ENCODE results near the gene CPB2.
A peak's percentile ranks its signal among the peaks of the same experiment; 100 is the strongest.

CPB2 gene

DNA sequence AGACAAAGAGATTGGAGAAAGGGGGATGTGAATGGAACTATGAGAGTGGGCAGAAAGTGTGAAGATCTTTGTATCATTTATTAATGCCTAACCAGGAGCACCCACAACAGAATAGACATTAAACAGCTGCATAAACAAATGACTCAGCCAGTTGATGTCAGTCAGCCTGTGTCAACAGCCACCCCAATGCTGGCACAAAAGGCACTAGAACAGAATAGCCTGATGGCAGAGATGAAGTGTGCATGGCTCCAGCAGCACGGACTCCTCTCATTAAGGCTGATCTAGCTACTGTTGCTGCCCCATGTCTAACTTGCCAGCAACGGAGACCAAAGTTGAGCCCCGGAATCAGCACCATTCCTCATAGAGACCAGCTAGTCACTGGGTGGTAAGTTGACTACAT, 7.8 kb downstream of the CPB2 start:
- no peak for DNase-seq

GRCh38 chr13:46094478-46094877, 10.4 kb downstream of the CPB2 start:
- no peak for DNase-seq

DNA sequence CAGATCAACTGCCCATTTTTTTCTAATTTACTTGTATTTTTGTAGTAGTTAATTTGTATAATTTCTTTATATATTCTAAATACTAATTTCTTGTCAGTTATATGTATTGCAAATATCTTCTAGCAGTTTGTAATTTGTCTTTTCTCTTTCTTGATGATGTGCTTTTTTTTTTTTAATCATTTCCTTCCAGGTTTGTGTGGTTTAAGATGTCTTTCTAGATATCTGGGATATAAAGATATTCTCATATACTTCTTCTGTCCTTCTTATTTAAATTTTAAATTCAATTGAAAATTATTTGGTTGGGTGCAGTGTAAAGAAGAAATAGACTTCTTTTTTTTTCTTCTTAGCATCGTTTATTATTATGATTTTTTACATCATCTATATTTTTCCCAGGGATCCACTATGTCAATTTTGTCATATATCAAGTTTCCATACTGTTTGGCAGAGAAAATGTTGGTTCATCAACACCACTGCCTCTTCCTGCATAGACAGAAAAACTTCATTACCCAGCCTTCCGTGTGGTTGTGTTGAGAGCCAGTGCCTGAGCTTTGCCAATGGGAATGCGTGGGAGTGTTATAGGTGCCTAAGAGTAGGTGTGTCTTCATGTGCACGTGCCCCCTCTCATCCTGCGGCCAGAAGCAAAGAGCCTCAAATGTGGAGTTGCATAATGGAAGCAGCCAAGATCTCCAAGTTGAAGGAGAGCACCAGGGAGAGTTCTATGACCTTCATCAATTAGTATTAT, 15.8 kb downstream of the CPB2 start:
- DNase-seq, result no peak

DNA sequence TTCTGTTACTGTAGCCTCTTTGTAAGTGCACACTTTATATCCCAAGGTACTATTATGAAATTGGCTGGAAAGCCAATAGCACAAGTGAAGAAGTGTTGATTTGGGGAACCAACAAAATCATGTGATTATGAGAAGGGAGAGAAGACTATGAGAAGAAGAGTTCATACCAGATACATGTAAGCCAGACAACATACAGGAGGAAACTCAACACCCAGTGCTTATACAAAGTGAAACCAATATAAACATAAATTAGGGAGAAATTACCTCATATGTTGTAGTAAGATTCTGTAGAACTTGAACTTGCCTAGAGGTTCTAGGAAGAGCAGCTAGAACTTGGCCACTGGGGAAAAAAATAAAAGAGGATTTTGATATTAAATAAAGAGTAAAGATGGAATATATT, 17.4 kb downstream of the CPB2 start:
- DNase-seq, result no peak

- DNase-seq, result no peak
Measured at GRCh38 chr13:46086985-46087384, 17.8 kb downstream of the CPB2 start.

DNA sequence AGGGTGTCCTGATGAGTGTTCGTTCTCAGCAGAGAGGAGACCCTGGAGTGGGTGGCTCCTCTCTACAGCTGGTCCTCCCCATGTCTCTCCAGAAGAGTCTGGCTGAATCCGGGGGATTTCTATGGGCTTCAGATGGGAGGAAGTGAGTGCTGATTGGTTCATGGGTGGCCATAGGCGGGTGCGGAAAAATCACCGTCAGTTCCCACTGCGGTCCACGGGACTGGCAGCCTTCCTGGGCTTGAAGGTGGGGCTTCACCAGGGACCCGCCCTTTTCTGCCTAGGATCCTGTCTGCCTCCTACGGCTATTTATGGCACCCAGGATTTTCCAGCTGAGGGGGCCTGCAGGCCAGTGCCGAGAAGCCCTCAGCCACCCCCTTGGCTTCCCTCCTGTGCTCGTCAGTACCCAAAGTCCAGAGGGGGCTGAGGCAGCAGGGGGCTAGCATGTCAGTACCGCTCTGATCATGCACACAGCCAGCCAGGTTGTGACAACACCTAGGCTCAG, 18.4 kb downstream of the CPB2 start:
- no peak for DNase-seq

DNA sequence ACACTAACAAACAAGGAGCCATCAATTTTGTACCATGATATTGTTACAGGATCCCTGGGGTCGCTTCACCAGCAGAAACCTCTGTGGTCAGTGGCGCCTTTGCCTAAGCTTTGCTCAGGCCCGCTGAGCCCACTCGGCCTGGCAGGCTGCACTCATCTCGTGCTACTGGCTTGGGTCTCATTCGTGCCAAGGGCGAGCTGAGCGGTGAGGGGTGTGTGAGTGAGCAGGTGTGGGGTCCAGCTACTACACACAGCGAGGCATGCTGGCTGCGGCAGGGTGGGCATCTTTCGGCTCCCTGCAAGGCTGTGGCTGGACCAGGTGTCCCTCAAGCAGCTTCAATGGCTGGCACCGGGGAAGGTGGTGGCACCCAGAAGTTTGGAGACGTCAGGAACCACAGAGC, 19.1 kb downstream of the CPB2 start:
- no peak for DNase-seq

DNA sequence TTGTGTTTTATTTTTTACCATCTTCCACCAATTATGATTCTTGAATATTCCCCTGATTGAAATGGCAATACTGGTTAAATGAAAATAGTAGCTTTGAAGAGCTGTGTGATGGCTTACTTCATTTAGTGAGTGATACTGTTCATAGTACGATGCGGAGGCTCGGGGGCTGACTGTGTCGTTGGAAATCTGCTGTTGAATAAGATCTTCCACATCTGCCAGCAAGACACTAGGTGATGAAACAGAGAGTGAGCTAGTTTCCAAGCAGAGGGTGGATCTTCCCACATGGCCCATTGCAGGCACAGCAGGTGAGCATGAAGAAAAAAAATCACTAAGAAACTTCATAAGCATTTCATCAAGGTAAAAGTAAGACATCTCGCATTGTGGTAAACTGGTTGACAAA, 22.5 kb downstream of the CPB2 start:
- DNase-seq, result no peak

GRCh38 chr13:46079770-46080169, 25.1 kb downstream of the CPB2 start:
- no peak for DNase-seq

DNA sequence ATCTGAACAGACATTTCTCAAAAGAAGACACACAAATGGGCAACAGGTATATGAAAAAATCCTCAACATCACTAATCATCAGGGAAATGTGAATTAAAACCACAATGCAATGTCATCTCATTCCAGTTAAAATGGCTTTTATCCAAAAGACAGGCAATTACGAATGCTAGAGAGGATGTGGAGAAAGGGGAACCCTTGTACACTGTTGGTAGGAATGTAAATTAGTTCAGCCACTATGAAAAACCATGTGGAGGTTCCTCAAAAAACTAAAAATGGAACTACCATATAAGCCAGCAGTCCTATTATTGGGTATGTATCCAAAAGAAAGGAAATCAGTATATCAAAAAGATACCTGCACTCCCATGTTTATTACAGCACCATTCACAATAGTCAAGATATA, 27.6 kb downstream of the CPB2 start:
- DNase-seq, result no peak

GRCh38 chr13:46076827-46077226, 28.0 kb downstream of the CPB2 start:
- DNase-seq, result no peak

DNA sequence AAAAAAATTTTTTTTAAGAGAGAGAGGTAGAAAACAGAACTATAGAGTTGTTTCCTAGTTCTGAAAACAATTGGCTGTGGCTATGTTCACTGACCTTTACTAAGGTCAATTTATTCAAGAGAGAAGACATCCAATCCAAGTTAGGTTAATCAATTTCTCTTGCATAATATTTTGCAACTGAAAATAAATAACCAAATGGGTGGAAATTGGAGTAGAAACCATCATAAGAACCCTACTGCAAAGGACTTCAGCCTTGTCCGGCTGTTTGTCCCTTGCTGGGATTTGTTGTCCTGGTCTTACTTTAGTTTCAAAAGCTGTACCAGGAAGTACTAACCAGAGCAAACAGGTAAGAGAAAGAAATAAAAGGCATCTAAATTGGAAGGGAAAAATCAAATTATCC, 29.0 kb downstream of the CPB2 start:
- no peak for DNase-seq

DNA sequence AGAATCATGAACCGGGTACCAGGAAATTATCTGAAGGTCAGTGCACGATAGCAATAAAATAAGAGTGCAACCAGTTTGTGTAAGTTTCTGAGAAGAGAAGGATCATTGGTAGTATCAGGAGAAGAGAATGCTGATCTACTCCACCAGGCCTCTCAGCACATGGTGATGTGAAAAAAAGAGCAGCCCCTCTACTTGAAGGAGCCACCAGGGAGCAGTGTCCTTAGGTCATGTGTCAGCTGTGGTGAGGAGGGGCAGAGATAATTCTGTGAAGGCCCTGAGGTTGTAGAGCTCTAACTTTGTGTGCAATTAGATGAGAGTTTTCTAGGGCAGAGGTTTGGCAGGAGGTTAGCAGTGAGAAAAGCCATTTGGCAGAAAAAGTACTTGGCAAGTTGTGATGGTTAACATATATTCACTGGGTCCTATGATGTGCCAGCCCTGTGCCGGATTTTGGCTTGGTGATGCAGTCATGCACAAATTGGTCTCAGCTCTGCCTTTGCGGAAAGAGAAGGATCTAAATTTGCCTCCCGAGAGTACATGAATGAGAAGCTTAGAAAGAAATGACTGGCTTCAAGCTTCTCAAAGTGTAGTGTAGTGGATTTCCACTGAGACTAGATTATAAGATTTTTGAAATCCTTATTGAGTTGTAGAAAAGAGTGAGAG, 33.1 kb downstream of the CPB2 start:
- no peak for DNase-seq

DNA sequence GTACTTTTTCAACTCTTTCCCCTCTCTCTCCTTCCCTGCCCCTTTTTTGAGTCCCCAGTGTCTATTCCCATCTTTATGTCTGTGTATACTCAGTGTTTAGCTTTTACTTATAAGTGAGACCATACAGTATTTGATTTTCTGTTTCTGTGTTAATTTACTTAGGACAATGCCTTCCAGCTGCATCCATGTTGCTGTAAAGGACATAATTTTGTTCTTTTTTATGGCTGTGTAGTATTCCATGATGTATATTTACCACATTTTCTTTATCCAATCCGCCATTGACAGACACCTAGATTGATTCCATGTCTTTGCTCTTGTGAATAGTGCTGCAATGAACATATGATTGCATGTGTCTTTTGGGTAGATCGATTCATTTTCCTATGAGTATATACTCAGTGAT, 41.5 kb downstream of the CPB2 start:
- no peak for DNase-seq

DNA sequence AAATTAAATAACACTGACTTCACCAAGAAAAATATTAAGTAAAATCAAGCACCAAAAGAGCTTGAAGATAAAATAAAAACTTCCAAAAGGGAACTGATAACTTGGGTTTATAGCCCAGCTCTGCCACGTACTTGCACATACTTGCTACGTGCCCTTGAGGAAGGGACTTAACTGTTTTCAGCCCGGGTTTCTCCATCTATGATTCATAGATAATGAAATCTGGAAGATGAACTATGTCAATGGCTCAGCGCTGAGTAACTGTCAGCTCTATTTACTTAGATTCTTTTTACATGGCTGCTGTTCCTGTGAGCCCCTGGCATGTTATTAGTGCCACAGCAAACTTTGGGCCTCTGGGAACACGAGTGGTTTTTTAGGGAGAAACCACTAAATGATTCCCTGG, 42.6 kb downstream of the CPB2 start:
- DNase-seq, result no peak

DNA sequence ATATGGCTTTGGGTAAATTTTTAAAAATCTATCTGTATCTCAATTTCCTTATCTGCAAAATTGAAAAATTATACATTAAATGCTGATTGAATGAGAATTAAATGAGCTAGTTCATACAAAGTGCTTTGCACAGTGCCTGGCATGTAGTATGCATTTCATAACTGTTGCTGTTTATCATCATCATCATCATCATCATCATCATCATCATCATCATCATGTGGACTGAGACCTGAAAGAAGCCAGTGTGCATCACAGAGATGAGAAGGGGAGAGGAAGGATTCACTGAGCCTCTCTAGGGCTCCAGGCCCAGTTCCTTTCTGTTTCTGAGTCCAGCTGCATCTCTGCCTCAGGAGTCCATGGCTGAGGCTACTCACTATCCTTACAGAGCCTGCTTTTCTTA, 45.4 kb downstream of the CPB2 start:
- no peak for DNase-seq

GRCh38 chr13:46058268-46058667, 46.6 kb downstream of the CPB2 start:
- no peak for DNase-seq

GRCh38 chr13:46057256-46058015, 47.4 kb downstream of the CPB2 start:
- no peak for DNase-seq

DNA sequence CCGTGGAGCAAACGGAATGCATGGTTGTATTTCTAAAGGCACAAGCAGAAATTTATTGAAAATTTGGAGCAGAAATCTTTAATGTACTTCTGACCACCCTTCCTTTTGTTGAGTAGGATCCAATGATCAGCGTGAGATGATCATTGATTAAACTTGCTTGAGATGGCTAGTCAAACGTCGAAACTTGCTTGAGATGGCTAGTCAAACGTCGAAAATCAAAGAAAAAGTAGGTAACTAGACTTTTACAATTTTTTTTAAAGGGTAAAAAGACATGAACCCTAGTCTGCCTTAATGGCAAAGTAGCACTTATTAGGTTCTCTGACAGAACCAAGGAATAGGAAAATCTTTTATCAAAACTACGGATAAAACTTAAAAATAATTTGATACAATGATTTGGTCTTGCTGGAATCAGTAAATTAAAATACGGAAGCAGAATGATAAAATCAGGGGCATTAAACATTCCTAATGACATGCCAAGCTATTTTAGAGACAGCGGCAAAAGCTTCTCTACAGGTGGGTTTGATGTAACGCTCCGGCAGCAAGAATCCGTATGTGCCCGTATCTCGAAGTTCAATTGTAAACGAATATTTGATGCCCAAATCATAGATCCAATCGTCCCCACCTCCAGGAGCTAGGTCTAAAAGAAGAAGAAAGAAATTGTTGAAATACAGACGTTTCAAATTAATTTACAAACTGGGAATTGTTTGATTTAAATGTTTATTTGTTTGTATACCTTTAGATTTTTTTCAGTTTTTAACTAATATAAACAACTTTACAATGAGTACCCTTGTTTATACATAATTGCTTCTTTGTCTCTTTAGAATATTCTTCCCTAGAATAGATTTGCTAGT, 51.4 kb downstream of the CPB2 start:
- DNase-seq, result no peak

GRCh38 chr13:46052319-46053161, 52.3 kb downstream of the CPB2 start, which contains the start of gene ZC3H13:
ZC3H13 (minus strand) TSS chr13:46052746; CDS start chr13:46045507, 7,239 bp downstream.
- DNase-seq, result peak; percentile 43

- DNase-seq, result no peak
Measured at GRCh38 chr13:46051968-46052318, 52.9 kb downstream of the CPB2 start.

DNA sequence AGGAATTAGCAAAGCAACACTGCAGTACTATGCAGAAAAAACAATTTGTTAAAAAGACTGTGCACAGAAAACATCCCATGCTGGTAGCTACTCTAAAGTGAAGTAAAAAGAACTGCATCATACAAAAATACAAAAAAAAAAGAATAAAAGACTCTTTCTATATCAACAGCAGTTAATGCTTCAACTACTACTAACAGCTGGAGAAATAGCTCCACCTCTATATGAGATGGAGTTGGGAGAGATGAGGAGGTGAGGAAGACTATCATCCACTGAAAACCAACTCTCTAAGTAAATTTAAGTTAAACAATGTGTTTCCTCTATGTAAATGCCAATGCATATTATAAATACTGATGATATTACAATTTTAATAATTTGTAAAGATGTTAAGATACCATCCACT, 54.1 kb downstream of the CPB2 start:
- no peak for DNase-seq

Measured in T1000 (cell line).